H1 (cell line): ENCODE data around the gene ACVR1. TPM values are rescaled to one million over a fixed set of nuclear protein-coding genes. Genes with fewer than 3 reads are reported as not detected.

Source experiments
- CTCF ChIA-PET: fragments of 300-600 bp; sonication (Branson Sonifier 250); formaldehyde crosslinking; loops from one replicate; lab custom pipeline; 2021; ENCODE audit not compliant: partially characterized antibody; lab: Charles Lee
- POLR2A ChIA-PET: fragments of 300-600 bp; sonication (Branson Sonifier 250); formaldehyde crosslinking; loops from one replicate; lab custom pipeline; 2021; ENCODE audit warnings: inconsistent platforms; ENCODE audit not compliant: partially characterized antibody; lab: Charles Lee
- DNase-seq, 2 experiments: peaks; one replicate each; pipeline versions ENCODE4 v3.0.0 to v3.0.0-alpha.2; 2010 to 2022; ENCODE audit warnings: low spot score in 2 of 2, low read depth in 1 of 2, mixed read lengths in 1 of 2
- FAIRE-seq: peaks from 2 replicates; lab custom pipeline; 2011; peaks lifted over from hg19 to GRCh38; lab: Jason Lieb, UNC
- H2AFZ ChIP-seq: 2 replicates; pipeline ENCODE4 v1.8.1; 2012; ENCODE audit warnings: low read length, inconsistent platforms
- H2AK5ac ChIP-seq: 2 replicates; pipeline ENCODE4 v1.6.1; 2013; ENCODE audit warnings: low read depth, low read length
- H2BK120ac ChIP-seq: replicated peaks from 2 replicates; pipeline ENCODE3; 2013; ENCODE audit warnings: low read depth, low read length, inconsistent platforms
- H2BK12ac ChIP-seq: 2 replicates; pipeline ENCODE4 v1.6.1; 2013; ENCODE audit warnings: low read depth, low read length
- H2BK15ac ChIP-seq: 2 replicates; pipeline ENCODE4 v1.6.1; 2013; ENCODE audit warnings: low read length
- H2BK20ac ChIP-seq: 2 replicates; pipeline ENCODE4 v1.6.1; 2013; ENCODE audit warnings: low read length
- H2BK5ac ChIP-seq: 2 replicates; pipeline ENCODE4 v1.6.1; 2013; ENCODE audit warnings: low read depth, low read length
- H3K14ac ChIP-seq: 2 replicates; pipeline ENCODE4 v1.6.1; 2013; ENCODE audit warnings: inconsistent platforms; ENCODE audit not compliant: insufficient read length
- H3K18ac ChIP-seq: 2 replicates; pipeline ENCODE4 v1.6.1; 2013; ENCODE audit warnings: low read length; ENCODE audit errors: extremely low read depth
- H3K23ac ChIP-seq: 2 replicates; pipeline ENCODE4 v1.6.1; 2013; ENCODE audit warnings: inconsistent platforms; ENCODE audit not compliant: insufficient read length
- H3K23me2 ChIP-seq: 2 replicates; pipeline ENCODE4 v1.6.1; 2013; ENCODE audit warnings: low read depth, low read length
- H3K27ac ChIP-seq: 2 replicates; pipeline ENCODE4 v1.6.1; 2011; ENCODE audit warnings: low read depth, low read length, inconsistent platforms
- H3K27me3 ChIP-seq, 4 experiments: replicated peaks in 1 of 4; 1 replicate in 1 of 4; 2 replicates in 3 of 4; pipeline versions ENCODE4 v1.6.1 to v1.8.1; 2011 to 2013; ENCODE audit warnings: low read length in 3 of 4, mild to moderate bottlenecking in 3 of 4, inconsistent platforms in 2 of 4, mixed read lengths in 2 of 4, moderate library complexity in 1 of 4; ENCODE audit not compliant: control insufficient read depth in 3 of 4, insufficient read depth in 3 of 4; ENCODE audit errors: extremely low read depth in 1 of 4
- H3K36me3 ChIP-seq, 4 experiments: 2 replicates each; pipeline versions ENCODE4 v1.6.1 to v1.8.1; 2011 to 2013; ENCODE audit warnings: mild to moderate bottlenecking in 4 of 4, low read length in 3 of 4, moderate library complexity in 2 of 4, control low read depth in 1 of 4, inconsistent platforms in 1 of 4; ENCODE audit not compliant: insufficient read depth in 4 of 4, control insufficient read depth in 2 of 4
- H3K4ac ChIP-seq: replicated peaks from 2 replicates; pipeline ENCODE3; 2013; ENCODE audit warnings: low read length, low read depth, mixed read lengths, inconsistent platforms; ENCODE audit not compliant: insufficient read length
- H3K4me1 ChIP-seq, 4 experiments: replicated peaks in 1 of 4; 1 replicate in 1 of 4; 2 replicates in 3 of 4; pipeline versions ENCODE4 v1.6.1 to v1.8.1; 2011 to 2013; ENCODE audit warnings: low read length in 3 of 4, inconsistent platforms in 2 of 4, mixed read lengths in 1 of 4; ENCODE audit not compliant: insufficient read depth in 4 of 4, control insufficient read depth in 3 of 4
- H3K4me2 ChIP-seq, 2 experiments: 2 replicates each; pipeline versions ENCODE4 v1.6.1 to v1.8.1; 2011 to 2013; ENCODE audit warnings: low read depth in 2 of 2, low read length in 2 of 2, control low read depth in 1 of 2, inconsistent platforms in 1 of 2, mild to moderate bottlenecking in 1 of 2; ENCODE audit not compliant: insufficient read depth in 1 of 2
- H3K4me3 ChIP-seq, 4 experiments: fragments of 200-600, 300-600 bp in 1 of 4; sonication (generic), shearing (Covaris generic), sonication (Bioruptor Twin) in 1 of 4; 2 replicates each; pipeline versions ENCODE4 v1.5.1 to v1.8.1; 2011 to 2016; ENCODE audit warnings: low read length in 4 of 4, low read depth in 3 of 4, control low read depth in 2 of 4, inconsistent platforms in 2 of 4, mild to moderate bottlenecking in 2 of 4, mixed read lengths in 1 of 4, moderate library complexity in 1 of 4; ENCODE audit not compliant: insufficient read depth in 2 of 4; ENCODE audit errors: extremely low read depth in 1 of 4
- H3K56ac ChIP-seq: replicated peaks from 2 replicates; pipeline ENCODE3; 2013; ENCODE audit warnings: low read depth, mild to moderate bottlenecking, mixed read lengths, low read length, inconsistent platforms; ENCODE audit not compliant: insufficient read length
- H3K79me1 ChIP-seq: 2 replicates; pipeline ENCODE4 v1.6.1; 2013; ENCODE audit warnings: low read depth, low read length, control low read depth
- H3K79me2 ChIP-seq, 2 experiments: 2 replicates each; pipeline versions ENCODE4 v1.6.1 to v1.8.1; 2012 to 2013; ENCODE audit warnings: low read length in 2 of 2, mild to moderate bottlenecking in 2 of 2, inconsistent platforms in 1 of 2; ENCODE audit not compliant: insufficient read depth in 2 of 2, control insufficient read depth in 1 of 2
- H3K9ac ChIP-seq, 4 experiments: replicated peaks in 1 of 4; 1 replicate in 1 of 4; 2 replicates in 3 of 4; pipeline versions ENCODE4 v1.6.1 to v1.8.1; 2011 to 2013; ENCODE audit warnings: low read depth in 3 of 4, low read length in 3 of 4, control low read depth in 2 of 4, mild to moderate bottlenecking in 2 of 4, moderate library complexity in 2 of 4, inconsistent platforms in 1 of 4; ENCODE audit errors: extremely low read depth in 1 of 4
- H3K9me3 ChIP-seq, 2 experiments: 2 replicates each; pipeline versions ENCODE4 v1.6.1 to v1.8.1; 2012 to 2013; ENCODE audit warnings: mild to moderate bottlenecking in 2 of 2, moderate library complexity in 2 of 2, control low read depth in 1 of 2, inconsistent platforms in 1 of 2, low read depth in 1 of 2, low read length in 1 of 2, mixed read lengths in 1 of 2; ENCODE audit not compliant: insufficient read depth in 2 of 2
- H4K20me1 ChIP-seq, 2 experiments: replicated peaks in 1 of 2; 2 replicates each; pipeline versions ENCODE3 to v1.8.1; 2011 to 2013; ENCODE audit warnings: inconsistent platforms in 2 of 2, low read length in 2 of 2, mild to moderate bottlenecking in 1 of 2; ENCODE audit not compliant: insufficient read depth in 2 of 2, control insufficient read depth in 1 of 2
- H4K5ac ChIP-seq: 2 replicates; pipeline ENCODE4 v1.6.1; 2013; ENCODE audit warnings: low read length, low read depth, mixed read lengths, inconsistent platforms; ENCODE audit not compliant: insufficient read length
- H4K8ac ChIP-seq: 2 replicates; pipeline ENCODE4 v1.8.0; 2013; ENCODE audit warnings: mild to moderate bottlenecking, moderate library complexity, low read length, inconsistent platforms; ENCODE audit not compliant: insufficient read depth; ENCODE audit errors: extremely low read depth
- H4K91ac ChIP-seq: replicated peaks from 2 replicates; pipeline ENCODE3; 2013; ENCODE audit warnings: low read length, mixed read lengths, inconsistent platforms; ENCODE audit not compliant: insufficient read length
- PHF8 ChIP-seq: fragments of 200-600 bp; sonication (generic); conservative IDR thresholded peaks from 2 replicates; pipeline ENCODE4 v1.7.1; 2012; ENCODE audit warnings: low read depth, mild to moderate bottlenecking, inconsistent platforms, low read length, moderate library complexity
- TAF7 ChIP-seq: optimal IDR thresholded peaks from 2 replicates; pipeline ENCODE3; 2011; ENCODE audit warnings: low read depth, mild to moderate bottlenecking, inconsistent platforms, low read length, moderate library complexity, borderline replicate concordance
- WGBS, 2 experiments: shearing (Covaris generic) in 1 of 2; methylation state at CpG; one replicate each; pipeline versions ENCODE4 v1.1.6 to v1.1.7; 2013 to 2015; ENCODE audit warnings: low lambda C conversion rate in 2 of 2, mixed read lengths in 2 of 2, inconsistent platforms in 1 of 2, low coverage in 1 of 2, missing lambda C conversion rate in 1 of 2; ENCODE audit not compliant: insufficient replicate concordance in 2 of 2, insufficient coverage in 1 of 2, insufficient read length in 1 of 2; ENCODE audit errors: extremely low coverage in 1 of 2, missing lambda C conversion rate in 1 of 2; 5-methylcytosine and 5-hydroxymethylcytosine counted together
- polyA plus RNA-seq, 7 experiments: library from polyadenylated mRNA; depleted of rRNA in 3 of 7; stranded (reverse) in 5 of 7; unstranded in 2 of 7; fragments of >200 nt in 5 of 7; fragments of 200-250 nt in 2 of 7; gene quantifications; 1 replicate in 5 of 7; 2 replicates in 1 of 7; 4 replicates in 1 of 7; pipeline versions ENCODE4 v1.2.1 to v1.2.3, GENCODE V29; 2011 to 2013; ENCODE audit warnings: missing spikeins in 2 of 7, mixed read lengths in 2 of 7
- total RNA-seq: library from RNA; stranded (reverse); fragmentation: NEBNext Ultra II Directional; extraction: Animal tissue kit (Norgen Biotek cat#: 25700); gene quantifications from 2 replicates; pipeline ENCODE4 v1.2.1, GENCODE V29; 2021
- TF ChIP-seq, protein P1 (sequence below): IDR thresholded peaks from 2 replicates; pipeline ENCODE4 v1.6.1; 2011; ENCODE audit warnings: low read length, improper control_type of control experiment

ACVR1 gene
- total and polyA plus RNA-seq, 2 of the 8 experiments (the other 6 are each of a cell fraction or from before 2014, with no cell fraction given) = 8.5 to 17.7 TPM

DNA sequence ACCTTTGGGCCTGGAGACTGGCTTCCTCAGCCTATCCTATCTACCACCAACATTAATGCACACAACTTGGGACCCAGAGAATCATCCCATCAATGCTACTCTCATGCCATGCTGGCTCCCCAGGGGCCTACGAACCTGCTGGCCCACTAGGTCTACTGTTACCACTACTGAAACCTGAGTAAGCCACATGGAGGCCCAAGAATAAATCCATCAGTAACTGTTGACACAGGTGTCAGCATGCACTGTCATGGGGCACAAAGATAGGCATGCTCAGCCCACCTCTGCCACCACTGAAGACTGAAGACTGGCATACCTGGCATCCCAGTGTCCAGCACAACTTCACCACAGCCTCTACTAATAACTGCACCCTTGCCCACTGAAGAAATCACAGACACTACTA, 176.3 kb downstream of the ACVR1 start:
- Histone ChIP-seq H3K4ac (no peak overlapping the region), H2AFZ (no peak overlapping the region), H3K9me3 (no peaks in the 10 kb centered on the region; a peak in 1 of 4 replicates), H3K79me1 (no peaks in the 10 kb centered on the region), H2BK12ac (no peak overlapping the region), H3K79me2 (no peaks in the 10 kb centered on the region), H3K23me2 (no peaks in the 10 kb centered on the region), H3K23ac (no peak overlapping the region), H2AK5ac (no peak overlapping the region), H2BK5ac (no peak overlapping the region), H3K27me3 (no peaks in the 10 kb centered on the region), H3K36me3 (no peaks in the 10 kb centered on the region), H2BK15ac (no peak overlapping the region), H3K9ac (no peak overlapping the region), H3K4me2 (no peak overlapping the region), H3K4me3 (no peak overlapping the region), H4K91ac (no peak overlapping the region), H3K14ac (no peak overlapping the region), H4K20me1 (no peaks in the 10 kb centered on the region), H4K5ac (no peak overlapping the region), H2BK120ac (no peak overlapping the region), H3K56ac (no peak overlapping the region), H2BK20ac (no peak overlapping the region), H3K18ac (no peak overlapping the region), H3K4me1 (no peaks in the 10 kb centered on the region), H3K27ac (no peak overlapping the region), H4K8ac (no peak overlapping the region)
- CTCF ChIA-PET = interaction anchor here (0.7 kb wide), 1 partner anchor 43 kb away, joined by 3 read pairs; no protein-coding TSS in a partner anchor
- POLR2A ChIA-PET = no interaction called here
- WGBS, 2 experiments = 89% methylated on average over 1 of the region's 1 CpG; no CpG with 5 or more reads in 1 of the 2 experiments
- no peak for DNase-seq
- no peak for TF ChIP-seq TAF7
- no peak for TF ChIP-seq PHF8
- TF ChIP-seq, protein P1, sequence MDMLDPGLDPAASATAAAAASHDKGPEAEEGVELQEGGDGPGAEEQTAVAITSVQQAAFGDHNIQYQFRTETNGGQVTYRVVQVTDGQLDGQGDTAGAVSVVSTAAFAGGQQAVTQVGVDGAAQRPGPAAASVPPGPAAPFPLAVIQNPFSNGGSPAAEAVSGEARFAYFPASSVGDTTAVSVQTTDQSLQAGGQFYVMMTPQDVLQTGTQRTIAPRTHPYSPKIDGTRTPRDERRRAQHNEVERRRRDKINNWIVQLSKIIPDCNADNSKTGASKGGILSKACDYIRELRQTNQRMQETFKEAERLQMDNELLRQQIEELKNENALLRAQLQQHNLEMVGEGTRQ = no peak
- no peak for FAIRE-seq
